GM12865 (cell line): ENCODE data around the gene SMG1.
A peak's percentile ranks its signal among the peaks of the same experiment; 100 is the strongest.

Source experiments
- DNase-seq: peaks from one replicate; pipeline ENCODE4 v3.0.0; 2010; ENCODE audit warnings: low read depth
- H3K4me3 ChIP-seq: 2 replicates; pipeline ENCODE4 v1.5.1; 2011; ENCODE audit warnings: mild to moderate bottlenecking, low read depth, low read length, control low read depth
- CTCF ChIP-seq: IDR thresholded peaks from 2 replicates; pipeline ENCODE4 v1.5.1; 2011; ENCODE audit warnings: low read length, control low read depth, low read depth, inconsistent platforms; ENCODE audit not compliant: insufficient read depth; ENCODE audit errors: missing control alignments

Gene SMG1

GRCh38 chr16:18799500-18799899 is 126.7 kb downstream of the SMG1 start:
- H3K4me3 ChIP-seq, result peak overlapping the region; percentile 98
- TF ChIP-seq CTCF, result no peak
- DNase-seq, result no peak

GRCh38 chr16:18797746-18798145 is 128.5 kb downstream of the SMG1 start:
- no peak overlapping the region for H3K4me3 ChIP-seq
- no peak for DNase-seq
- no peak for TF ChIP-seq CTCF

- DNase-seq, result no peak
- no peak for TF ChIP-seq CTCF
Observed at GRCh38 chr16:18796377-18796776, 129.8 kb downstream of the SMG1 start.

GRCh38 chr16:18792836-18793433 is 133.3 kb downstream of the SMG1 start:
- no peak for DNase-seq
- TF ChIP-seq CTCF, result no peak

More at GRCh38 chr16:18796377-18796776, 129.8 kb downstream of the SMG1 start:
- H3K4me3 ChIP-seq, result no peak overlapping the region

GRCh38 chr16:18789850-18790706 is 136.1 kb downstream of the SMG1 start, which contains the start of gene RPS15A:
TSS of gene RPS15A (minus strand) at chr16:18790334. CDS start at chr16:18789113, 1,221 bp downstream.
- TF ChIP-seq CTCF, result no peak
- peak within 1 kb of the TSS; percentile 93 for H3K4me3 ChIP-seq
- DNase-seq, result peak; percentile 98

More at GRCh38 chr16:18792836-18793433, 133.3 kb downstream of the SMG1 start:
- H3K4me3 ChIP-seq, result no peak overlapping the region

GRCh38 chr16:18789515-18789849 is 136.7 kb downstream of the SMG1 start:
- no peak for DNase-seq
- H3K4me3 ChIP-seq, result peak overlapping the region; percentile 93
- no peak for TF ChIP-seq CTCF
